GM23338 (cell line): ENCODE data around the gene TBRG4. TPM values are rescaled to one million over a fixed set of nuclear protein-coding genes. Genes with fewer than 3 reads are reported as not detected.

Experiments used
- ATAC-seq: fragments of 200-7000 bp; cut with Tn5 transposase; 3 replicates; pipeline ENCODE4 v1.9.1; 2020
- DNase-seq: peaks from one replicate; pipeline ENCODE4 v3.0.0-alpha.2; 2015; ENCODE audit warnings: low spot score
- H2AFZ ChIP-seq: fragments of 200-600 bp; sonication (generic); 2 replicates; pipeline ENCODE4 v1.8.0; 2016; ENCODE audit warnings: antibody characterized with exemption, mild to moderate bottlenecking, moderate library complexity
- H3F3A ChIP-seq: fragments of 200-600 bp; sonication (generic); replicated peaks from 2 replicates; pipeline ENCODE4 v1.8.0; 2017; ENCODE audit warnings: antibody characterized with exemption, mixed run types, low read depth
- H3K27ac ChIP-seq: fragments of 200-600 bp; sonication (generic); 2 replicates; pipeline ENCODE4 v1.6.1; 2016; ENCODE audit warnings: low read depth
- H3K27me3 ChIP-seq: fragments of 200-600 bp; sonication (generic); 2 replicates; pipeline ENCODE4 v1.8.0; 2016; ENCODE audit warnings: mild to moderate bottlenecking, mixed run types, moderate library complexity; ENCODE audit not compliant: insufficient read depth
- H3K36me3 ChIP-seq: fragments of 200-600 bp; sonication (generic); 2 replicates; pipeline ENCODE4 v1.8.0; 2016; ENCODE audit warnings: mild to moderate bottlenecking; ENCODE audit not compliant: insufficient read depth
- H3K4me1 ChIP-seq: fragments of 200-600 bp; sonication (generic); 2 replicates; pipeline ENCODE4 v1.8.0; 2016; ENCODE audit warnings: mild to moderate bottlenecking, moderate library complexity; ENCODE audit not compliant: insufficient read depth
- H3K4me2 ChIP-seq: fragments of 200-600 bp; sonication (generic); 2 replicates; pipeline ENCODE4 v1.7.1; 2017; ENCODE audit warnings: mixed run types
- H3K4me3 ChIP-seq: fragments of 200-600 bp; sonication (generic); 2 replicates; pipeline ENCODE4 v1.6.1; 2016; ENCODE audit warnings: mixed run types
- H3K79me2 ChIP-seq: fragments of 200-600 bp; sonication (generic); replicated peaks from 2 replicates; pipeline ENCODE4 v1.8.0; 2017; ENCODE audit warnings: mild to moderate bottlenecking; ENCODE audit not compliant: insufficient read depth
- H3K9me2 ChIP-seq: fragments of 200-600 bp; sonication (generic); 2 replicates; pipeline ENCODE4 v1.8.0; 2017; ENCODE audit not compliant: insufficient read depth
- H4K20me1 ChIP-seq: fragments of 200-600 bp; sonication (generic); replicated peaks from 2 replicates; pipeline ENCODE4 v1.8.0; 2017; ENCODE audit warnings: mild to moderate bottlenecking; ENCODE audit not compliant: insufficient read depth
- H3K27ac Mint-ChIP-seq: 2 replicates; pipeline ENCODE4 v1.8.0; 2020; ENCODE audit warnings: inconsistent platforms, mild to moderate bottlenecking, moderate library complexity, mixed read lengths
- H3K27me3 Mint-ChIP-seq: 3 replicates; pipeline ENCODE4 v1.8.0; 2022; ENCODE audit warnings: low read depth, mild to moderate bottlenecking, moderate library complexity, mixed read lengths, inconsistent platforms; ENCODE audit not compliant: insufficient read depth, poor library complexity
- H3K36me3 Mint-ChIP-seq: 3 replicates; pipeline ENCODE4 v1.8.0; 2021; ENCODE audit warnings: low read depth, mild to moderate bottlenecking, inconsistent platforms, moderate library complexity, mixed read lengths
- H3K4me1 Mint-ChIP-seq: 3 replicates; pipeline ENCODE4 v1.8.0; 2020; ENCODE audit warnings: mild to moderate bottlenecking, inconsistent platforms, mixed read lengths
- H3K4me3 Mint-ChIP-seq: 3 replicates; pipeline ENCODE4 v1.8.0; 2021; ENCODE audit warnings: moderate library complexity, mild to moderate bottlenecking, inconsistent platforms, mixed read lengths
- H3K9me3 Mint-ChIP-seq: 3 replicates; pipeline ENCODE4 v1.8.0; 2020; ENCODE audit warnings: moderate library complexity, mild to moderate bottlenecking, inconsistent platforms, mixed read lengths
- CREB1 ChIP-seq: fragments of 250-450 bp; sonication (Bioruptor Pico); IDR thresholded peaks from 2 replicates; pipeline ENCODE4 v1.5.0; 2020; ENCODE audit warnings: low read depth, mild to moderate bottlenecking, moderate library complexity
- EZH2 ChIP-seq: fragments of 200-600 bp; sonication (generic); IDR thresholded peaks from one replicate; pipeline ENCODE4 v1.8.0; 2017; ENCODE audit warnings: antibody characterized with exemption, mild to moderate bottlenecking, low read depth; ENCODE audit not compliant: unreplicated experiment
- JUNB ChIP-seq: IDR thresholded peaks from one replicate; pipeline ENCODE4 v1.6.1; 2016; ENCODE audit warnings: antibody characterized with exemption; ENCODE audit not compliant: unreplicated experiment
- NANOG ChIP-seq: IDR thresholded peaks from 2 replicates; pipeline ENCODE4 v1.6.1; 2016; ENCODE audit warnings: antibody characterized with exemption, borderline replicate concordance
- POLR2AphosphoS5 ChIP-seq: IDR thresholded peaks from 2 replicates; pipeline ENCODE4 v1.6.1; 2016; ENCODE audit warnings: antibody characterized with exemption, low read depth
- STAT1 ChIP-seq: IDR thresholded peaks from one replicate; pipeline ENCODE4 v1.6.1; 2016; ENCODE audit warnings: antibody characterized with exemption; ENCODE audit not compliant: unreplicated experiment
- ZNF114 ChIP-seq: fragments of 250-450 bp; sonication (Bioruptor Pico); IDR thresholded peaks from 2 replicates; pipeline ENCODE4 v1.5.0; 2020; ENCODE audit warnings: mild to moderate bottlenecking, moderate library complexity
- ZNF331 ChIP-seq: fragments of 250-450 bp; sonication (Bioruptor Pico); IDR thresholded peaks from 2 replicates; pipeline ENCODE4 v1.5.0; 2020; ENCODE audit warnings: low read depth, mild to moderate bottlenecking, moderate library complexity
- polyA plus RNA-seq: library from polyadenylated mRNA; unstranded; fragments of >200 nt; fragmentation: Nextera tagmentation; extraction: Ambion mirVana; gene quantifications from 2 replicates; pipeline ENCODE4 v1.2.1, GENCODE V29; 2016
- total RNA-seq: library from RNA; depleted of rRNA; stranded (reverse); fragments of >200 nt; shearing (Covaris generic); gene quantifications from 2 replicates; pipeline ENCODE4 v1.2.3, GENCODE V29; 2014
- TF ChIP-seq, protein P1 (sequence below): fragments of 250-450 bp; sonication (Bioruptor Pico); IDR thresholded peaks from 2 replicates; pipeline ENCODE4 v1.5.0; 2020; ENCODE audit warnings: mild to moderate bottlenecking, moderate library complexity
- TF ChIP-seq, protein P2 (sequence below): IDR thresholded peaks from 2 replicates; pipeline ENCODE4 v1.6.1; 2016; ENCODE audit warnings: antibody characterized with exemption

Gene TBRG4
- total and polyA plus RNA-seq, 2 experiments from 2014 or later, result 72.5 to 162 TPM

DNA sequence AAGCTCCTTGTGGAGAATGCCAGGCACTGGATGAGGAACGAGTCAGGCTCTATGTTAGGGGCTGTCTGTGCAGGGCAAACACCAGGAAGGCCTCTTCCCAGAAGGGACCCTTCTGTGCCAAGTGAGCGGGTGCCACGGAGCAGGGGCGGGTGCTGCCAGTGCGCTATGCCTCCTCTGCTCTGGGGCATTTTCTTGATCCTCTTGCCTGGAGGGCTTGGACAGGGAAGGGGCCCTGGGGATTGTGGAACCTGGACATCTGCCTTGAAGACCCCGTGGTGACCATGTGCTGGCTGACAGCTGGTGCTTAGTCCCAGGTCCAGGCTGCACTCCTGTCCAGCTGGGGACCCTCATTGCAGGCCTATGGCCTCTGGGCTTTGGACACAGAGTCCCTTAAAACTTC, 15.4 kb upstream of the TBRG4 start (continued):
- TF ChIP-seq, protein P1, sequence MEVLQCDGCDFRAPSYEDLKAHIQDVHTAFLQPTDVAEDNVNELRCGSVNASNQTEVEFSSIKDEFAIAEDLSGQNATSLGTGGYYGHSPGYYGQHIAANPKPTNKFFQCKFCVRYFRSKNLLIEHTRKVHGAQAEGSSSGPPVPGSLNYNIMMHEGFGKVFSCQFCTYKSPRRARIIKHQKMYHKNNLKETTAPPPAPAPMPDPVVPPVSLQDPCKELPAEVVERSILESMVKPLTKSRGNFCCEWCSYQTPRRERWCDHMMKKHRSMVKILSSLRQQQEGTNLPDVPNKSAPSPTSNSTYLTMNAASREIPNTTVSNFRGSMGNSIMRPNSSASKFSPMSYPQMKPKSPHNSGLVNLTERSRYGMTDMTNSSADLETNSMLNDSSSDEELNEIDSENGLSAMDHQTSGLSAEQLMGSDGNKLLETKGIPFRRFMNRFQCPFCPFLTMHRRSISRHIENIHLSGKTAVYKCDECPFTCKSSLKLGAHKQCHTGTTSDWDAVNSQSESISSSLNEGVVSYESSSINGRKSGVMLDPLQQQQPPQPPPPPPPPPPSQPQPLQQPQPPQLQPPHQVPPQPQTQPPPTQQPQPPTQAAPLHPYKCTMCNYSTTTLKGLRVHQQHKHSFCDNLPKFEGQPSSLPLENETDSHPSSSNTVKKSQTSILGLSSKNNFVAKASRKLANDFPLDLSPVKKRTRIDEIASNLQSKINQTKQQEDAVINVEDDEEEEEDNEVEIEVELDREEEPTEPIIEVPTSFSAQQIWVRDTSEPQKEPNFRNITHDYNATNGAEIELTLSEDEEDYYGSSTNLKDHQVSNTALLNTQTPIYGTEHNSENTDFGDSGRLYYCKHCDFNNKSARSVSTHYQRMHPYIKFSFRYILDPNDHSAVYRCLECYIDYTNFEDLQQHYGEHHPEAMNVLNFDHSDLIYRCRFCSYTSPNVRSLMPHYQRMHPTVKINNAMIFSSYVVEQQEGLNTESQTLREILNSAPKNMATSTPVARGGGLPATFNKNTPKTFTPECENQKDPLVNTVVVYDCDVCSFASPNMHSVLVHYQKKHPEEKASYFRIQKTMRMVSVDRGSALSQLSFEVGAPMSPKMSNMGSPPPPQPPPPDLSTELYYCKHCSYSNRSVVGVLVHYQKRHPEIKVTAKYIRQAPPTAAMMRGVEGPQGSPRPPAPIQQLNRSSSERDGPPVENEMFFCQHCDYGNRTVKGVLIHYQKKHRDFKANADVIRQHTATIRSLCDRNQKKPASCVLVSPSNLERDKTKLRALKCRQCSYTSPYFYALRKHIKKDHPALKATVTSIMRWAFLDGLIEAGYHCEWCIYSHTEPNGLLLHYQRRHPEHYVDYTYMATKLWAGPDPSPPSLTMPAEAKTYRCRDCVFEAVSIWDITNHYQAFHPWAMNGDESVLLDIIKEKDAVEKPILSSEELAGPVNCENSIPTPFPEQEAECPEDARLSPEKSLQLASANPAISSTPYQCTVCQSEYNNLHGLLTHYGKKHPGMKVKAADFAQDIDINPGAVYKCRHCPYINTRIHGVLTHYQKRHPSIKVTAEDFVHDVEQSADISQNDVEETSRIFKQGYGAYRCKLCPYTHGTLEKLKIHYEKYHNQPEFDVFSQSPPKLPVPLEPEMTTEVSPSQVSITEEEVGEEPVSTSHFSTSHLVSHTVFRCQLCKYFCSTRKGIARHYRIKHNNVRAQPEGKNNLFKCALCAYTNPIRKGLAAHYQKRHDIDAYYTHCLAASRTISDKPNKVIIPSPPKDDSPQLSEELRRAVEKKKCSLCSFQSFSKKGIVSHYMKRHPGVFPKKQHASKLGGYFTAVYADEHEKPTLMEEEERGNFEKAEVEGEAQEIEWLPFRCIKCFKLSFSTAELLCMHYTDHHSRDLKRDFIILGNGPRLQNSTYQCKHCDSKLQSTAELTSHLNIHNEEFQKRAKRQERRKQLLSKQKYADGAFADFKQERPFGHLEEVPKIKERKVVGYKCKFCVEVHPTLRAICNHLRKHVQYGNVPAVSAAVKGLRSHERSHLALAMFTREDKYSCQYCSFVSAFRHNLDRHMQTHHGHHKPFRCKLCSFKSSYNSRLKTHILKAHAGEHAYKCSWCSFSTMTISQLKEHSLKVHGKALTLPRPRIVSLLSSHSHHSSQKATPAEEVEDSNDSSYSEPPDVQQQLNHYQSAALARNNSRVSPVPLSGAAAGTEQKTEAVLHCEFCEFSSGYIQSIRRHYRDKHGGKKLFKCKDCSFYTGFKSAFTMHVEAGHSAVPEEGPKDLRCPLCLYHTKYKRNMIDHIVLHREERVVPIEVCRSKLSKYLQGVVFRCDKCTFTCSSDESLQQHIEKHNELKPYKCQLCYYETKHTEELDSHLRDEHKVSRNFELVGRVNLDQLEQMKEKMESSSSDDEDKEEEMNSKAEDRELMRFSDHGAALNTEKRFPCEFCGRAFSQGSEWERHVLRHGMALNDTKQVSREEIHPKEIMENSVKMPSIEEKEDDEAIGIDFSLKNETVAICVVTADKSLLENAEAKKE (CRISPR knock-in tag), result no peak
- no peak for TF ChIP-seq POLR2AphosphoS5
- TF ChIP-seq ZNF331 (CRISPR knock-in tag), result no peak

DNA sequence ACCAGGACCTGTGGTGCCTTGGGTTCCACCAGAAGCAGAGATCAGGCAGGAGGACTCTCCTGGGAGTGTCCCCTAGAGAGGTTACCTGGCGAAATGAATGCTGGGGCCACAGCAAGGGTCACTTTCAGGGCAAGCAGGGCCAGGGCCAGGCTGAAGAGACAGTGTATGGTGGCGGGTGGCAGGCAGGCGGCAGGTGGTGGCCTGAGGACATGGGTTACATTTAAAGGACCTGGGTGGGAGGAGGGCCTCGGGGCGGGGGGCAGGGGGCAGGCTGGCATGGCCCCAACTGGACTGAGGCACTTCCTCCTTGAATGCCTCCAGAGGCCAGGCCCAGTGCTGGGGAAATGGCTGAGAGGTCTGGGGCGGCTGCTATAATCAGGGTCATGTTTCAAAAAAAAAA, 14.7 kb upstream of the TBRG4 start:
- Mint-ChIP-seq H3K27ac (no peak overlapping the region), H3K36me3 (no peaks in the 10 kb centered on the region), H3K4me3 (no peak overlapping the region), H3K27me3 (peaks cover 5% of the 10 kb centered on the region), H3K9me3 (no peaks in the 10 kb centered on the region), H3K4me1 (peaks cover 19% of the 10 kb centered on the region; the same call in 2 of the 3 replicates)
- DNase-seq (no peak), ATAC-seq (no peak)
- Histone ChIP-seq H2AFZ (no peak overlapping the region), H3K36me3 (no peaks in the 10 kb centered on the region), H3K9me2 (no peaks in the 10 kb centered on the region), H4K20me1 (no peaks in the 10 kb centered on the region), H3K27me3 (no peaks in the 10 kb centered on the region), H3K4me2 (no peak overlapping the region), H3K27ac (no peak overlapping the region), H3K4me1 (peaks cover 10% of the 10 kb centered on the region; the same call in 1 of the 2 replicates), H3K4me3 (no peak overlapping the region), H3F3A (no peaks in the 10 kb centered on the region; the same call in 1 of the 2 replicates), H3K79me2 (no peaks in the 10 kb centered on the region)
- no peak for TF ChIP-seq JUNB
- no peak for TF ChIP-seq NANOG
- no peak for TF ChIP-seq STAT1
- TF ChIP-seq EZH2, result no peak
- no peak for TF ChIP-seq ZNF114 (CRISPR knock-in tag)
- TF ChIP-seq ZNF331 (CRISPR knock-in tag), result no peak
- TF ChIP-seq, protein P1 (CRISPR knock-in tag), result no peak
- TF ChIP-seq, protein P2, sequence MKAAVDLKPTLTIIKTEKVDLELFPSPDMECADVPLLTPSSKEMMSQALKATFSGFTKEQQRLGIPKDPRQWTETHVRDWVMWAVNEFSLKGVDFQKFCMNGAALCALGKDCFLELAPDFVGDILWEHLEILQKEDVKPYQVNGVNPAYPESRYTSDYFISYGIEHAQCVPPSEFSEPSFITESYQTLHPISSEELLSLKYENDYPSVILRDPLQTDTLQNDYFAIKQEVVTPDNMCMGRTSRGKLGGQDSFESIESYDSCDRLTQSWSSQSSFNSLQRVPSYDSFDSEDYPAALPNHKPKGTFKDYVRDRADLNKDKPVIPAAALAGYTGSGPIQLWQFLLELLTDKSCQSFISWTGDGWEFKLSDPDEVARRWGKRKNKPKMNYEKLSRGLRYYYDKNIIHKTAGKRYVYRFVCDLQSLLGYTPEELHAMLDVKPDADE, result no peak
- no peak for TF ChIP-seq CREB1 (CRISPR knock-in tag)
